Neuronal stem cell (in vitro differentiated cells): Measurements from ENCODE around the gene SDCCAG8.
A peak's percentile ranks its signal among the peaks of the same experiment; 100 is the strongest.

Experiments used
- DNase-seq: peaks from one replicate; pipeline ENCODE4 v3.0.0-alpha.2; 2013; ENCODE audit warnings: low spot score
- H2AFZ ChIP-seq: one replicate; pipeline ENCODE4 v1.6.1; 2013; ENCODE audit warnings: mild to moderate bottlenecking, low read length, inconsistent platforms
- H2AK5ac ChIP-seq: 2 replicates; pipeline ENCODE4 v1.6.1; 2013; ENCODE audit warnings: low read depth, mild to moderate bottlenecking, inconsistent platforms, low read length, moderate library complexity, mixed read lengths
- H2BK120ac ChIP-seq: 2 replicates; pipeline ENCODE4 v1.6.1; 2013; ENCODE audit warnings: low read depth, mild to moderate bottlenecking, inconsistent platforms, low read length, moderate library complexity, mixed read lengths
- H2BK12ac ChIP-seq: one replicate; pipeline ENCODE4 v1.6.1; 2013; ENCODE audit warnings: low read length, inconsistent platforms
- H2BK15ac ChIP-seq: 2 replicates; pipeline ENCODE4 v1.6.1; 2013; ENCODE audit warnings: mild to moderate bottlenecking, low read length, inconsistent platforms, mixed read lengths
- H2BK5ac ChIP-seq: one replicate; pipeline ENCODE4 v1.6.1; 2013; ENCODE audit warnings: inconsistent platforms, mild to moderate bottlenecking, low read length, moderate library complexity
- H3K14ac ChIP-seq: one replicate; pipeline ENCODE4 v1.6.1; 2013; ENCODE audit warnings: low read length, inconsistent platforms
- H3K18ac ChIP-seq: 2 replicates; pipeline ENCODE4 v1.6.1; 2013; ENCODE audit warnings: low read length, inconsistent platforms
- H3K23ac ChIP-seq: 2 replicates; pipeline ENCODE4 v1.6.1; 2013; ENCODE audit warnings: low read depth, mild to moderate bottlenecking, mixed read lengths, low read length, inconsistent platforms; ENCODE audit not compliant: poor library complexity
- H3K27ac ChIP-seq: replicated peaks from 3 replicates; pipeline ENCODE4 v1.5.1; 2013; ENCODE audit warnings: low read length, inconsistent platforms
- H3K27me3 ChIP-seq, 3 experiments: 2 replicates each; pipeline ENCODE4 v1.6.1; 2013; ENCODE audit warnings: low read length in 3 of 3, mild to moderate bottlenecking in 2 of 3, inconsistent platforms in 1 of 3, low read depth in 1 of 3, mixed read lengths in 1 of 3, moderate library complexity in 1 of 3; ENCODE audit not compliant: control insufficient read depth in 3 of 3, insufficient read depth in 3 of 3
- H3K36me3 ChIP-seq, 2 donors: replicated peaks in 1 of 2; 2 replicates each; pipeline ENCODE4 v1.6.1; 2013; ENCODE audit warnings: low read length in 2 of 2; ENCODE audit not compliant: control insufficient read depth in 2 of 2, insufficient read depth in 2 of 2
- H3K4ac ChIP-seq: 2 replicates; pipeline ENCODE4 v1.6.1; 2013; ENCODE audit warnings: inconsistent platforms, mild to moderate bottlenecking, low read length, moderate library complexity
- H3K4me1 ChIP-seq, 2 donors: 1 replicate in 1 of 2; 2 replicates in 1 of 2; pipeline ENCODE4 v1.6.1; 2013; ENCODE audit warnings: low read length in 2 of 2, low read depth in 1 of 2; ENCODE audit not compliant: control insufficient read depth in 2 of 2, insufficient read depth in 1 of 2
- H3K4me2 ChIP-seq: one replicate; pipeline ENCODE4 v1.6.1; 2013; ENCODE audit warnings: mild to moderate bottlenecking, low read length, inconsistent platforms; ENCODE audit not compliant: insufficient read depth, poor library complexity, severe bottlenecking
- H3K4me3 ChIP-seq, 2 donors: 2 replicates each; pipeline ENCODE4 v1.5.1; 2013; ENCODE audit warnings: low read length in 2 of 2, mild to moderate bottlenecking in 2 of 2, inconsistent platforms in 1 of 2, moderate library complexity in 1 of 2
- H3K79me1 ChIP-seq: one replicate; pipeline ENCODE4 v1.6.1; 2013; ENCODE audit warnings: low read depth, mild to moderate bottlenecking, inconsistent platforms, low read length, moderate library complexity
- H3K9ac ChIP-seq: one replicate; pipeline ENCODE4 v1.6.1; 2013; ENCODE audit warnings: mild to moderate bottlenecking, low read depth, low read length, inconsistent platforms; ENCODE audit not compliant: poor library complexity
- H3K9me3 ChIP-seq, 2 donors: replicated peaks in 1 of 2; 2 replicates each; pipeline versions ENCODE3 to v1.6.1; 2013; ENCODE audit warnings: low read length in 2 of 2, mild to moderate bottlenecking in 2 of 2, inconsistent platforms in 1 of 2, low read depth in 1 of 2, mixed read lengths in 1 of 2, moderate library complexity in 1 of 2; ENCODE audit not compliant: control insufficient read depth in 2 of 2, insufficient read depth in 1 of 2
- H4K8ac ChIP-seq: one replicate; pipeline ENCODE4 v1.6.1; 2013; ENCODE audit warnings: low read depth, mild to moderate bottlenecking, inconsistent platforms, low read length, moderate library complexity
- H4K91ac ChIP-seq: one replicate; pipeline ENCODE4 v1.6.1; 2013; ENCODE audit warnings: low read length, low read depth, mild to moderate bottlenecking, inconsistent platforms; ENCODE audit not compliant: poor library complexity
- WGBS, 2 donors: extraction: QIAGEN DNeasy Blood & Tissue Kit; methylation state at CpG; one replicate each; pipeline ENCODE4 v1.1.7; 2013; ENCODE audit warnings: missing lambda C conversion rate in 2 of 2, mixed read lengths in 1 of 2; ENCODE audit not compliant: insufficient read length in 2 of 2, insufficient replicate concordance in 1 of 2; ENCODE audit errors: extremely low coverage in 2 of 2; 5-methylcytosine and 5-hydroxymethylcytosine counted together

The SDCCAG8 gene

DNA sequence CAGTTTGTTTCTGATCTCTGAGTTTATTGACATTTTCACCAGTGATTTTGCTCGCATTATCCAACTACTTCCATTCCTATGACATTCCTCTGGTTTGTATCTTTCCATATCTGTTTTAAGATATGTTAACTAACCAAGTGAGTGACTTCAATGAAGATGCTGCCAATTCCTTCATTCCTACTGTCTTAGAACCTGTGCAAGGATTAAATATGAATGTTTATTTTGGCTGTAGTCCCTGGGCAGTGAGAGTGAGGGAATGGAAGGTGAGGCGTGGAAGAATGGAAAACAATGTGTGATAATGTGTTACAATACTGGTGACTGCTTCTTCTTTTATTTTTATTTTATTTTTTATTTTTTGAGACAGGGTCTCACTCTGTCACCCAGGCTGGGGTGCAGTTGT lies 183.0 kb downstream of the SDCCAG8 start:
- no peaks in the 10 kb centered on the region for H3K27me3 ChIP-seq

DNA sequence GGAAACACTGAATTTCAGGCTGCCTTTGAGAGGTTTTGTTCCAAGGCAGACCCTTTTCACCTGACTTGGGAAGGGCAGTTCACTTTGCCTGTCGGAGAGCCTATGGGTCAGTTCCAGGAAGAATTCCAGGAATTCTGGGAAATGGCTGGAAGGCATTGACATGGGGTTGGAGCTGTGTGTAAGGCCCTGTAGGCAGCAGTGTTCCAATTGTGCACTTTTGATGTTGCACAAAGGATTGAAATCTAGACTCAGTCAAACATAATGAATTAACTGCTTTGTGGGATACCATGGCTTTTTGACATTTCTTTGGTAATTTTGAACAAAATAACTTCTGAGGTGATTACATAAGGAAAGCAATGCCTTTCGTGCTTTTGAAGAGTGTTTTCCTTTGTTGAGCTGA lies 184.6 kb downstream of the SDCCAG8 start:
- WGBS, 2 donors, result no CpG with 5 or more reads among the region's 2 CpGs
- no peak overlapping the region for H3K4ac ChIP-seq
- H4K8ac ChIP-seq, result no peak overlapping the region
- no peak overlapping the region for H2BK5ac ChIP-seq
- peak; percentile 47 for DNase-seq
- peak overlapping the region; percentile 42 for H2AFZ ChIP-seq
- H3K27ac ChIP-seq, result peak overlapping the region; percentile 22
- H2BK120ac ChIP-seq, result no peak overlapping the region
- H3K27me3 ChIP-seq, result no peaks in the 10 kb centered on the region
- H3K14ac ChIP-seq, result no peak overlapping the region
- peaks cover 0 to 2% of the 10 kb centered on the region in 2 donors for H3K9me3 ChIP-seq
- no peak overlapping the region for H3K9ac ChIP-seq
- no peak overlapping the region for H3K18ac ChIP-seq
- no peak overlapping the region for H3K4me2 ChIP-seq
- no peak overlapping the region for H2AK5ac ChIP-seq
- no peak overlapping the region for H3K4me3 ChIP-seq
- H2BK12ac ChIP-seq, result no peak overlapping the region
- no peak overlapping the region for H2BK15ac ChIP-seq
- H3K23ac ChIP-seq, result no peak overlapping the region
- no peaks in the 10 kb centered on the region for H3K79me1 ChIP-seq
- H4K91ac ChIP-seq, result no peak overlapping the region
- H3K36me3 ChIP-seq, result no peaks in the 10 kb centered on the region
- H3K4me1 ChIP-seq, result peaks cover 9 to 27% of the 10 kb centered on the region in 2 donors

More for the DNA sequence above, 183.0 kb downstream of the SDCCAG8 start:
- no peak overlapping the region for H3K23ac ChIP-seq
- H2BK5ac ChIP-seq, result no peak overlapping the region
- no peak overlapping the region for H2BK120ac ChIP-seq
- H2AK5ac ChIP-seq, result no peak overlapping the region
- H3K4me2 ChIP-seq, result no peak overlapping the region
- WGBS, 2 donors, result no CpG with 5 or more reads among the region's 2 CpGs
- H2BK15ac ChIP-seq, result no peak overlapping the region
- no peak overlapping the region for H3K27ac ChIP-seq
- no peak overlapping the region for H3K4me3 ChIP-seq
- H4K8ac ChIP-seq, result no peak overlapping the region
- H4K91ac ChIP-seq, result no peak overlapping the region
- no peak overlapping the region for H3K9ac ChIP-seq
- no peak for DNase-seq
- H3K36me3 ChIP-seq, result no peaks in the 10 kb centered on the region
- H2BK12ac ChIP-seq, result no peak overlapping the region
- no peak overlapping the region for H3K18ac ChIP-seq
- H2AFZ ChIP-seq, result no peak overlapping the region
- no peaks in the 10 kb centered on the region for H3K79me1 ChIP-seq
- peaks cover 9 to 27% of the 10 kb centered on the region in 2 donors for H3K4me1 ChIP-seq
- no peak overlapping the region for H3K4ac ChIP-seq
- H3K9me3 ChIP-seq, result peaks cover 0 to 2% of the 10 kb centered on the region in 2 donors
- H3K14ac ChIP-seq, result no peak overlapping the region

DNA sequence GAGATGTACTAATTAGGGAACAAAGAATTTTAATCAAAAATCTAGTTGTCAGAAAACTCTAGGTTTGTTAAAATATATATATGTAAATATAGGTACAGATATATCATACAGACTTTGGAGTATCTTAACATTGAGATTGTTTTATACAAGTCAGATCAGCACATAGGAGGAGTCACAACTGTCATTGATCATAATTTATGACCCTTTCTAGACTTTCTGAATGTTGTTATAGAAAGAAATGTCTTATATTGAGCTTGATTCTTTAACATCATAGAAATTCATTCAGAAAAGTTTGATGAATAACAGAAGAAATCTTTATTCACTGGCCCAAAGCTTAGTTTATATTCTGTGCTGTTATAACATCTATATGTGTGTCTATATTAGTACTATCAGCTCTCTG lies 185.8 kb downstream of the SDCCAG8 start:
- Histone ChIP-seq H2BK120ac (no peak overlapping the region), H3K9ac (no peak overlapping the region), H3K4me3 (no peak overlapping the region), H3K27ac (no peak overlapping the region), H2AK5ac (no peak overlapping the region), H2BK15ac (no peak overlapping the region), H4K8ac (no peak overlapping the region), H3K14ac (no peak overlapping the region), H3K18ac (no peak overlapping the region), H2BK12ac (no peak overlapping the region), H3K36me3 (no peaks in the 10 kb centered on the region), H3K4ac (no peak overlapping the region), H2BK5ac (no peak overlapping the region), H3K4me1 (peaks cover 9 to 27% of the 10 kb centered on the region in 2 donors), H4K91ac (no peak overlapping the region), H3K23ac (no peak overlapping the region), H3K4me2 (no peak overlapping the region), H2AFZ (no peak overlapping the region), H3K79me1 (no peaks in the 10 kb centered on the region), H3K27me3 (no peaks in the 10 kb centered on the region), H3K9me3 (peaks cover 0 to 5% of the 10 kb centered on the region in 2 donors)
- DNase-seq, result no peak

DNA sequence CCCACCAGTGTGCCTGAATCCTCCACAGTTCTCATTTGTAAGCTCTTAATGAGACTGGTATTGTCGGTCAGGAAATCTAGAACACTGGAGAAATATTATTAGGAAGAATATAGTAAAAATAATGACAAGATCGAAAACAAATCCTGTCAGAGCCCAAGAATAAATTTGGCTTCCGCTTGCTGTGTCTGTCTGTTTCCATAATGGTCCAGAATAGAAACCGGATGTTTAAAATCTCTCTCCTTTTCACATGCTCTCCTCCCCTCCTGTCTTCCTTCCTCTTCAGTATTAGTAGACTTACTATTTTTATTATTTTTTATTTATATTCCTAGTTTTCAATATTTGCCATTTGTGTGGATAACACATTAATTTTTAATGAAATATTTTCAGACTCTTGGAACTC lies 187.7 kb downstream of the SDCCAG8 start:
- Histone ChIP-seq H3K9ac (no peak overlapping the region), H3K4ac (no peak overlapping the region), H3K79me1 (no peaks in the 10 kb centered on the region), H2BK5ac (no peak overlapping the region), H3K27me3 (no peaks in the 10 kb centered on the region), H3K18ac (no peak overlapping the region), H2BK15ac (no peak overlapping the region), H2AK5ac (no peak overlapping the region), H2BK120ac (no peak overlapping the region), H4K8ac (no peak overlapping the region), H2AFZ (no peak overlapping the region), H3K27ac (no peak overlapping the region), H3K9me3 (peaks cover 0 to 3% of the 10 kb centered on the region in 2 donors), H2BK12ac (no peak overlapping the region), H3K36me3 (no peaks in the 10 kb centered on the region), H3K4me3 (no peak overlapping the region), H3K4me1 (peaks cover 12 to 30% of the 10 kb centered on the region in 2 donors), H3K14ac (no peak overlapping the region), H4K91ac (no peak overlapping the region), H3K4me2 (no peak overlapping the region), H3K23ac (no peak overlapping the region)
- DNase-seq, result no peak
- WGBS, 2 donors, result no CpG with 5 or more reads among the region's 4 CpGs
